Retinal pigment epithelial cell (primary cell): Measurements from ENCODE around the gene FAM174C.

ENCODE experiments used
- DNase-seq: peaks from one replicate; pipeline ENCODE4 v3.0.0-alpha.2; 2010; ENCODE audit warnings: low read depth
- H3K4me3 ChIP-seq: 2 replicates; pipeline ENCODE4 v1.5.1; 2011; ENCODE audit warnings: mild to moderate bottlenecking, low read length, control low read depth, moderate library complexity
- TF ChIP-seq, protein P1 (sequence below): conservative IDR thresholded peaks from 2 replicates; pipeline ENCODE4 v1.5.1; 2011; ENCODE audit warnings: low read depth, low read length, control low read depth, inconsistent platforms

FAM174C gene

DNA sequence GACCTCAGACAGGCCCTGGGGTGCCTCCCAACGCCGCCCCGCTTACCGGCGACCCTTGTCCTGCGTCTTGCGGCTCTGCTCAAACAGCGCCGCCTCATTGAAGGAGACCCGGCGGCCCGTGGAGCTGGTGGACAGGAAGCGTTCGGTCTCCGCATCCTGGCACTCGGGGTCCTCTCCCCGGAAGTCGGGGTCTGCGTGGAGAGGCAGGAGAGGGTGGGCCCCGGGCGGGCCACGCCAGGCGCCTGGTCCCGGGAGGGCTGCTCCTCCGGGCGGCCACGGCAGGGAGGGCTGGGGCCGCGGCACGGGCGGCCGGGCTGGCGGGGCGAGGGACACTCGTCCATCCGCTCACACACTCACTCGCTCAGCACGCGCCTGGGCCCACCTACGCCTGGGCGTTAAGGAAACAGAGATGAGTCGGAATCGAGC lies 40.4 kb upstream of the FAM174C start:
- TF ChIP-seq, protein P1, sequence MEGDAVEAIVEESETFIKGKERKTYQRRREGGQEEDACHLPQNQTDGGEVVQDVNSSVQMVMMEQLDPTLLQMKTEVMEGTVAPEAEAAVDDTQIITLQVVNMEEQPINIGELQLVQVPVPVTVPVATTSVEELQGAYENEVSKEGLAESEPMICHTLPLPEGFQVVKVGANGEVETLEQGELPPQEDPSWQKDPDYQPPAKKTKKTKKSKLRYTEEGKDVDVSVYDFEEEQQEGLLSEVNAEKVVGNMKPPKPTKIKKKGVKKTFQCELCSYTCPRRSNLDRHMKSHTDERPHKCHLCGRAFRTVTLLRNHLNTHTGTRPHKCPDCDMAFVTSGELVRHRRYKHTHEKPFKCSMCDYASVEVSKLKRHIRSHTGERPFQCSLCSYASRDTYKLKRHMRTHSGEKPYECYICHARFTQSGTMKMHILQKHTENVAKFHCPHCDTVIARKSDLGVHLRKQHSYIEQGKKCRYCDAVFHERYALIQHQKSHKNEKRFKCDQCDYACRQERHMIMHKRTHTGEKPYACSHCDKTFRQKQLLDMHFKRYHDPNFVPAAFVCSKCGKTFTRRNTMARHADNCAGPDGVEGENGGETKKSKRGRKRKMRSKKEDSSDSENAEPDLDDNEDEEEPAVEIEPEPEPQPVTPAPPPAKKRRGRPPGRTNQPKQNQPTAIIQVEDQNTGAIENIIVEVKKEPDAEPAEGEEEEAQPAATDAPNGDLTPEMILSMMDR = no peak
- no peak for DNase-seq
- H3K4me3 ChIP-seq = no peak overlapping the region

DNA sequence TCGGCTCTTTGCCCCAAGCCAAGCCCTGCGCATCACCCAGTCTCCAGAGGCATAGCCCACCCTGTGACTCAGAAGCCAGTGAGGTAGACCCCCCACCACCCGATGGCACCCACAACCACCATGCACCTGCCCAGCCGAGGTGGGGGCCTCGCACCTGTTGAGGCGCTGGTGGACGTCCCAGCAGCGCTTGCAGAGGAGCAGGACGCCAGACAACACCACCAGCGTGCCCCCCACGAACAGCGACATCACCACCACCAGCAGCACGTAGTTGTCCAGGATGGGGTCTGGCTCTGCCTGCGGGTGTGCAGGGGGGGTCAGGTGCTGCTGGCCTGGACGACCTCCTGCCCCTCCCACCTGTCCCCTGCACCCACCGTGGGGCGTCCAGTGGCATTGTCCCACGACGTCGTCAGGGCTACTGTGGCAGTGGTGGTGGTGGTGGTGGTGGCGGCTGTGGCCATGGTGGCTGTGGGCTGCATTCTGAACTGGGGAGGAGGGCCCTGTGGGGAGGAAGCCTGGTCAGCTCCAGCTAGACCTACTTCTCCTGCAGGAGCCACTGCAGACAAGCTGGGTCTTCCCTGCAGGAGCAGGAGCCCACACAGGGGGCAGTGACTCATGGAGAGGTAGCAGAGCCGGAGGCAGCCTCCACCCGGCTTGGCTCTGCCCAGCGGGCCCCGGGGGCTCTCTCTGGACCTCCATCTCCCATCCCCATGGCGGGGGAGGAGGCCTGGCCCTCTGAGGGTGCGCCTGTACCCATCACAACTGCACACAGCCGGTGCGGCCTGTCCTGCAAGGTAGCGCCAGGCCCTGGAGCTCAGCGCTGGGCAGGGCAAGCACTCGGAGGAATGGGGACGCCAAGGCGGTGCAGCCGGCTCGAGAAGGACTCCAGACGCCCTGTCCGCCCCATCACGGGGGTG lies 39.4 kb upstream of the FAM174C start:
- no peak for DNase-seq
- TF ChIP-seq, protein P1 = no peak
- peak overlapping the region; percentile 50 for H3K4me3 ChIP-seq

DNA sequence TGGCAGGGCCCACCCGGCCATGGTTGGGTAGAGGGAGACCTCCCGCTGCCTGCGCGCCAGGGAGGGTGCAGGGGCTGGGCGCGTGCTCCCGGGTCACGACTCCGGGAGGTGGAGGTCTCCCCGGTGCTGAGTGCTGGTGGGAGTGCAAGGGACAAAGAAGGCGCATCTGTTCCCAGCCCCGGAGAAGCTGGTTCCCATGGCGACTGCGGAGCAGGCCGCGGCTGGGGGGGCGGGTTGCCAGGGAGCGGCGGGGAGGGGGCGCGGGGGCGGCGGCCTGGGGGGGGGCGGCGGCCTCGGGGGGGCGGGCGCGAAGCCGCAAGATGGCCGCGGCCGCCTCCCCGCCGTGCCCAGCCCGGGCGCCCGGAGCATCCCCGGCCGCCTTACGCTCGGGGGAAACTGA lies 38.8 kb upstream of the FAM174C start:
- TF ChIP-seq, protein P1 = no peak
- no peak for DNase-seq
- H3K4me3 ChIP-seq = peak overlapping the region; percentile 73

DNA sequence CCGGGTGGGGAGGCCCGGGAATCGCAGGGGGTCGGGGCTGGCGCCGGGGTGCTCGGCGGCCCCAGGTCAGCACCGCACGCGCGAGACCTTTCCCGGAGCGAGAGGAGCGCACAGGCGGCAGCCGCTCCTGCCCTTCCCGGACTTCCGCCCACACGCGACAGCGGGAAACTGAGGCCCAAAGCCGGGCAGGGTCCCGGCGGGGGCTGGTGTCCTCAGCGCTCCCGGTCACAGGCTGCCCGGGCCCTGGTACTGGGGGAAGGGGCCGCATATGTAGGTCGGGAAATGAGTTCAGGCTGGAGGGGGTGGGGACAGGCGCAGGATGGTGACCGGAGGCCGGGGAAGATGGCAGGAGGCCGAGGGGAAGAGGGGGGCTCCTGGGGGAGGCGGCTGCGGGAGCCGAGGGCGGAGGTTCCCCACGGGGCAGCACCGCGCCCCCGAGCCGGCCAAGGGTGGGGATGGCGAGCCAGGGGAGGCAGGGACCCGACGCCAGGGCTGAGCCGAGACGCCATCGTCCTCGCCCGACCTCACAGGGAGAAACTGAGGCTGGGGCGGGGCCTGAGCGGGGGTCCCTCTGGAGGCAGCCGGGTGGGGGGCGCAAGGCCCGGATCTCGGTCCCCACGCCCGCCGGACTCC lies 38.2 kb upstream of the FAM174C start:
- TF ChIP-seq, protein P1 = no peak
- no peak for DNase-seq
- H3K4me3 ChIP-seq = peak overlapping the region; percentile 73

DNA sequence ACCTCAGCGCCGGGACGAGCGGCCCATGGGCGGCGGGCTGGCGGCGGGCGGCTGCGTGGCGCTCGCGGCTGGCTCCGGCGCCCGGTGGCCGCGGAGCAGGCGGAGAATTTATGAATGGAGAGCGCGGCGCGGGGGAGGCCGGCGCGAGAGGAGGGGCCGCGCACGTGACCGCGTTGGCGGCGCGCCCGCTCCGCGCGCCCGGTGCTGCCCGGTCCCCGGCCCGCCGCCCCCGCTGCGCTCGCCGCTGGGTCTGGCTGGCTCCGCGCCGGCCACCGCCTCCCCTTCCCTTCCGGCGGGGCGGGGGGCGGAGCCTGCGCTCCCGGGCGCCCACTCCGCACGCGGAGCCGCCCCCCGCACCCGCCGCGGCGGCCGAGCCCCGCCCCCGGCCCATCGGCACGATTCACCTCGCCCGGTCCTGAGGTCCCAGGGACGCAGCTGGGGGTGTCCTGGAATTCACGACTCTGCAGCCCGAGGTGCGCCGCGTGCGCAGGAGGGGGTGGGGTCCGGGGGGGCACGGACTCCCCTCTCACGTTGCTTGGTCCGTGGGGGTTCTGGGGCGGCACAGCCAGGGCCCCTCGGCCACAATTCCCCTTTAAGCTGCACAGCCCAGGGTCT lies 37.5 kb upstream of the FAM174C start, which contains the start of gene CBARP:
CBARP (minus strand) TSS at position 252 of the 615 bp plus-strand sequence. CDS start 1,905 bp downstream, outside the sequence.
- DNase-seq = no peak
- TF ChIP-seq, protein P1 = no peak
- peak within 1 kb of the TSS; percentile 73 for H3K4me3 ChIP-seq

DNA sequence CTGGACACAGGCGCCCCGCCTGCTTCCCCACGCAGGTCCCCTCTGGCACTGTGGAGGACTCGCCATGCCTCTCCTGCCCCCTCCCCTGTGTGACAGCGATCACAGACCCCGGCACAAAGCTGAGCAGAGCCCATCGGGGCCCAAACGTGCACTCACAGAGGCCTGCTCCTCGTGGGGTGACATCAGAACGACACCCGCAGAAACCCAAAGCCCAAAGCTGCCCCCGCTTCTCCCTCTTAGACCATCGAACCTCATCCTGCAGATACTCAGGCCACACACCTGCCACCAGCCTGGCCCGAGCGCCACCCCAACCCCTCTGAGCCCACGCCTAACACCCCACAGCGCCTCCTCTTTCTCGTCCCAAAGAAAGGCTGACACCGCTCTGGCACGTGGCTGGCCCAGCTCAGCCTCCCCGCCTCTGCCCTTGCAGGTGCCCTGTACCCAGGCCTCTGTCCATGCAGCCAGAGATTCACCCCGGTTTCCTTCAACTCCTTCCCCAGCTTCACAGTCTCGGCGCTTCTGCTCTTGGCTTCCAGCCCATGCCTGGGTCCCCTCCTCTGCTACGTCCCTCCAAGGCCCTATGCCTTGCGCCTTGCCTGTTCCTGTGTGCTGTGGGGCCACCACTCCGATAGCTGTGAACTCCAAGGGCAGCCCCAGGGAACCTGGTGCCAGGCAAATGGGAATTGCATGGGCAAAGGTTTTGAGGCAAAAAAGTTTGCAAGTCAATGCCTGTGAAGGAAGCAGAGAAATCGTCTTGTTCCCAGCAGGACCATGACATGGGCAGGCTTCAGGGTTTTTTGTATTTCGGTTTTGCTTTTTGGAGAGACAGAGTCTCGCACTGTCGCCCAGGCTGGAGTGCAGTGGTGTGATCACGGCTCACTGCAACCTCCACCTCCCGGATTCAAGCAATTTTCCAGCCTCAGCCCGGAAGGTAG lies 36.7 kb upstream of the FAM174C start:
- TF ChIP-seq, protein P1 = no peak
- DNase-seq = no peak
- peak overlapping the region; percentile 39 for H3K4me3 ChIP-seq
